HepG2 (cell line): Measurements from ENCODE around the gene LHFPL2. TPM values are rescaled to one million over a fixed set of nuclear protein-coding genes. Genes with fewer than 3 reads are reported as not detected.
A peak's percentile ranks its signal among the peaks of the same experiment; 100 is the strongest.

Experiments used
- CENPT ChIP-seq: sonication (generic); formaldehyde crosslinking; IDR thresholded peaks from 2 replicates; pipeline ENCODE4 v1.8.0; 2022; ENCODE audit warnings: low read depth, mild to moderate bottlenecking, moderate library complexity, missing genetic modification reagents
- CENPX ChIP-seq: sonication (generic); formaldehyde crosslinking; IDR thresholded peaks from 2 replicates; pipeline ENCODE4 v1.9.0; 2021; ENCODE audit warnings: mild to moderate bottlenecking, missing genetic modification reagents, moderate library complexity
- DPF2 ChIP-seq: sonication (generic); formaldehyde crosslinking; IDR thresholded peaks from 2 replicates; pipeline ENCODE4 v1.4.0; 2020; ENCODE audit warnings: mild to moderate bottlenecking, low read depth, missing genetic modification reagents, borderline replicate concordance
- FOSL1 ChIP-seq: sonication (generic); formaldehyde crosslinking; IDR thresholded peaks from 2 replicates; pipeline ENCODE4 v1.9.0; 2021; ENCODE audit warnings: missing genetic modification reagents, borderline replicate concordance
- KAT8 ChIP-seq: IDR thresholded peaks from 2 replicates; pipeline ENCODE4 v1.6.1; 2016; ENCODE audit warnings: missing genetic modification reagents, missing compliant biosample characterization
- MAFG ChIP-seq: sonication (generic); formaldehyde crosslinking; IDR thresholded peaks from 2 replicates; pipeline ENCODE4 v1.5.1; 2020; ENCODE audit warnings: mild to moderate bottlenecking, missing genetic modification reagents
- MIER3 ChIP-seq: IDR thresholded peaks from 2 replicates; pipeline ENCODE4 v1.6.1; 2016; ENCODE audit warnings: missing compliant biosample characterization, borderline replicate concordance
- MLLT10 ChIP-seq: sonication (generic); formaldehyde crosslinking; IDR thresholded peaks from 2 replicates; pipeline ENCODE4 v1.4.0; 2020; ENCODE audit warnings: missing genetic modification reagents
- MXI1 ChIP-seq: IDR thresholded peaks from 3 replicates; pipeline ENCODE4 v1.6.1; 2012; ENCODE audit warnings: low read depth, low read length, inconsistent platforms, borderline replicate concordance
- NCOA2 ChIP-seq: sonication (generic); formaldehyde crosslinking; IDR thresholded peaks from 2 replicates; pipeline ENCODE4 v1.8.0; 2022; ENCODE audit warnings: inconsistent platforms
- NFE2L1 ChIP-seq: sonication (generic); formaldehyde crosslinking; IDR thresholded peaks from 2 replicates; pipeline ENCODE4 v1.4.0; 2020; ENCODE audit warnings: missing genetic modification reagents, mild to moderate bottlenecking, borderline replicate concordance
- NR2C2 ChIP-seq: sonication (generic); formaldehyde crosslinking; IDR thresholded peaks from 2 replicates; pipeline ENCODE4 v1.4.0; 2020; ENCODE audit warnings: missing genetic modification reagents, mild to moderate bottlenecking, moderate library complexity, borderline replicate concordance
- RCOR2 ChIP-seq: IDR thresholded peaks from 2 replicates; pipeline ENCODE4 v1.6.1; 2016; ENCODE audit warnings: missing biosample characterization, missing genetic modification reagents
- RXRA ChIP-seq: sonication (generic); formaldehyde crosslinking; IDR thresholded peaks from 2 replicates; pipeline ENCODE4 v1.5.1; 2020; ENCODE audit warnings: missing genetic modification reagents
- SKI ChIP-seq: fragments of 450-650 bp; IDR thresholded peaks from one replicate; pipeline ENCODE4 v1.6.1; 2018; ENCODE audit warnings: mild to moderate bottlenecking; ENCODE audit not compliant: partially characterized antibody
- SYNCRIP ChIP-seq: fragments of 200-400 bp; formaldehyde crosslinking; IDR thresholded peaks from 2 replicates; pipeline ENCODE4 v1.6.1; 2018; ENCODE audit warnings: mild to moderate bottlenecking, low read depth, low read length; ENCODE audit not compliant: insufficient read depth
- U2AF1 ChIP-seq: fragments of 200-400 bp; formaldehyde crosslinking; optimal IDR thresholded peaks from 2 replicates; pipeline ENCODE3; 2017; ENCODE audit warnings: mild to moderate bottlenecking, low read depth, low read length
- ZBTB2 ChIP-seq: sonication (generic); formaldehyde crosslinking; IDR thresholded peaks from 2 replicates; pipeline ENCODE4 v1.8.0; 2022; ENCODE audit warnings: low read depth, missing genetic modification reagents
- ZFYVE20 ChIP-seq: sonication (generic); formaldehyde crosslinking; IDR thresholded peaks from 2 replicates; pipeline ENCODE4 v1.8.0; 2023; ENCODE audit warnings: low read depth, mild to moderate bottlenecking, moderate library complexity, missing genetic modification reagents, borderline replicate concordance
- ZNF331 ChIP-seq: sonication (generic); formaldehyde crosslinking; IDR thresholded peaks from 2 replicates; pipeline ENCODE4 v1.4.0; 2020; ENCODE audit warnings: missing genetic modification reagents
- ZNF484 ChIP-seq: sonication (generic); formaldehyde crosslinking; IDR thresholded peaks from 2 replicates; pipeline ENCODE4 v1.5.1; 2020; ENCODE audit warnings: mild to moderate bottlenecking, low read depth, missing genetic modification reagents, borderline replicate concordance
- ZNF556 ChIP-seq: sonication (generic); formaldehyde crosslinking; IDR thresholded peaks from 2 replicates; pipeline ENCODE4 v1.4.0; 2020; ENCODE audit warnings: mild to moderate bottlenecking, missing genetic modification reagents, borderline replicate concordance
- ZNF660 ChIP-seq: sonication (generic); formaldehyde crosslinking; IDR thresholded peaks from 2 replicates; pipeline ENCODE4 v1.5.1; 2020; ENCODE audit warnings: mild to moderate bottlenecking, low read depth, missing genetic modification reagents, borderline replicate concordance
- ZNF713 ChIP-seq: sonication (generic); formaldehyde crosslinking; IDR thresholded peaks from 2 replicates; pipeline ENCODE4 v1.4.0; 2020; ENCODE audit warnings: mild to moderate bottlenecking, missing genetic modification reagents
- ZNF775 ChIP-seq: sonication (generic); formaldehyde crosslinking; IDR thresholded peaks from 2 replicates; pipeline ENCODE4 v1.4.0; 2020; ENCODE audit warnings: missing genetic modification reagents, mild to moderate bottlenecking, moderate library complexity, borderline replicate concordance
- ZNF780A ChIP-seq: sonication (generic); formaldehyde crosslinking; IDR thresholded peaks from 2 replicates; pipeline ENCODE4 v1.8.0; 2022; ENCODE audit warnings: mild to moderate bottlenecking, missing genetic modification reagents, moderate library complexity
- ZNF878 ChIP-seq: sonication (generic); formaldehyde crosslinking; IDR thresholded peaks from 2 replicates; pipeline ENCODE4 v1.8.1; 2023; ENCODE audit warnings: mild to moderate bottlenecking, missing genetic modification reagents, moderate library complexity
- ZNF891 ChIP-seq: sonication (generic); formaldehyde crosslinking; IDR thresholded peaks from 2 replicates; pipeline ENCODE4 v1.5.0; 2020; ENCODE audit warnings: mild to moderate bottlenecking, missing genetic modification reagents
- polyA plus RNA-seq, 8 experiments: library from polyadenylated mRNA; depleted of rRNA in 3 of 8; stranded (reverse) in 7 of 8; unstranded in 1 of 8; fragments of >200 nt; fragmentation: Illumina TruSeq in 4 of 8; extraction: Trizol in 4 of 8; gene quantifications; 2 replicates each; pipeline versions ENCODE4 v1.2.1 to v1.2.3, GENCODE V29; 2011 to 2016; ENCODE audit warnings: low read depth in 4 of 8, missing spikeins in 1 of 8, mixed read lengths in 1 of 8; ENCODE audit not compliant: insufficient read depth in 1 of 8
- total RNA-seq, 5 experiments: library from RNA; depleted of rRNA; stranded (reverse); fragments of >200 nt; fragmentation: Illumina TruSeq; extraction: Trizol; gene quantifications; 2 replicates each; pipeline ENCODE4 v1.2.3, GENCODE V29; 2016; ENCODE audit warnings: low read depth in 1 of 5
- TF ChIP-seq, protein P1 (sequence below): sonication (generic); formaldehyde crosslinking; IDR thresholded peaks from 2 replicates; pipeline ENCODE4 v1.5.1; 2020; ENCODE audit warnings: mild to moderate bottlenecking, moderate library complexity, missing genetic modification reagents

LHFPL2 gene
- total and polyA plus RNA-seq, 2 of the 13 experiments (the other 11 are each of a cell fraction or from before 2014, with no cell fraction given) = 6.0 to 20.0 TPM

- TF ChIP-seq ZNF556 = no peak
- TF ChIP-seq FOSL1 (CRISPR knock-in tag) = no peak
- no peak for TF ChIP-seq ZNF780A (CRISPR knock-in tag)
- no peak for TF ChIP-seq MXI1
- TF ChIP-seq, protein P1, sequence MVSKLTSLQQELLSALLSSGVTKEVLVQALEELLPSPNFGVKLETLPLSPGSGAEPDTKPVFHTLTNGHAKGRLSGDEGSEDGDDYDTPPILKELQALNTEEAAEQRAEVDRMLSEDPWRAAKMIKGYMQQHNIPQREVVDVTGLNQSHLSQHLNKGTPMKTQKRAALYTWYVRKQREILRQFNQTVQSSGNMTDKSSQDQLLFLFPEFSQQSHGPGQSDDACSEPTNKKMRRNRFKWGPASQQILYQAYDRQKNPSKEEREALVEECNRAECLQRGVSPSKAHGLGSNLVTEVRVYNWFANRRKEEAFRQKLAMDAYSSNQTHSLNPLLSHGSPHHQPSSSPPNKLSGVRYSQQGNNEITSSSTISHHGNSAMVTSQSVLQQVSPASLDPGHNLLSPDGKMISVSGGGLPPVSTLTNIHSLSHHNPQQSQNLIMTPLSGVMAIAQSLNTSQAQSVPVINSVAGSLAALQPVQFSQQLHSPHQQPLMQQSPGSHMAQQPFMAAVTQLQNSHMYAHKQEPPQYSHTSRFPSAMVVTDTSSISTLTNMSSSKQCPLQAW (CRISPR knock-in tag) = peak; percentile 32; the same call in 1 of the 2 replicates
- no peak for TF ChIP-seq NR2C2 (CRISPR knock-in tag)
- no peak for TF ChIP-seq CENPX (CRISPR knock-in tag)
- peak; percentile 97 for TF ChIP-seq SKI
- TF ChIP-seq ZNF891 (CRISPR knock-in tag) = no peak
- no peak for TF ChIP-seq ZNF775 (CRISPR knock-in tag)
- TF ChIP-seq CENPT = no peak
- peak; percentile 53; the same call in 1 of the 2 replicates for TF ChIP-seq MIER3 (CRISPR knock-in tag)
- TF ChIP-seq ZNF660 (CRISPR knock-in tag) = no peak
- no peak for TF ChIP-seq ZNF484 (CRISPR knock-in tag)
- no peak for TF ChIP-seq ZFYVE20 (CRISPR knock-in tag)
- TF ChIP-seq ZNF713 (CRISPR knock-in tag) = no peak
- no peak for TF ChIP-seq ZBTB2 (CRISPR knock-in tag)
- TF ChIP-seq MLLT10 (CRISPR knock-in tag) = no peak
- TF ChIP-seq ZNF878 (CRISPR knock-in tag) = no peak
- peak; percentile 29; the same call in 1 of the 2 replicates for TF ChIP-seq RXRA
- TF ChIP-seq ZNF331 (CRISPR knock-in tag) = peak; percentile 52; the same call in 1 of the 2 replicates
- peak; percentile 67; the same call in 1 of the 2 replicates for TF ChIP-seq DPF2 (CRISPR knock-in tag)
- no peak for TF ChIP-seq U2AF1
- no peak for TF ChIP-seq SYNCRIP
- TF ChIP-seq RCOR2 (CRISPR knock-in tag) = peak; percentile 80
- TF ChIP-seq MAFG = no peak
- 0 out of 2 replicates have a peak, but pooled peaks have one; percentile 35 for TF ChIP-seq KAT8 (CRISPR knock-in tag)
- TF ChIP-seq NCOA2 = peak; percentile 84
- no peak for TF ChIP-seq NFE2L1 (CRISPR knock-in tag)
These were observed 102.1 kb downstream of the LHFPL2 start (continued) for GRCh38 chr5:78546276-78546996.
